HG02852 (cell line): Measurements from ENCODE around the gene ABCA7.

Source experiments
- ATAC-seq: cut with Tn5 transposase; IDR thresholded peaks from one replicate; pipeline ENCODE4 v1.9.1; 2021; ENCODE audit warnings: mild to moderate bottlenecking, moderate library complexity; ENCODE audit not compliant: unreplicated experiment

The ABCA7 gene

DNA sequence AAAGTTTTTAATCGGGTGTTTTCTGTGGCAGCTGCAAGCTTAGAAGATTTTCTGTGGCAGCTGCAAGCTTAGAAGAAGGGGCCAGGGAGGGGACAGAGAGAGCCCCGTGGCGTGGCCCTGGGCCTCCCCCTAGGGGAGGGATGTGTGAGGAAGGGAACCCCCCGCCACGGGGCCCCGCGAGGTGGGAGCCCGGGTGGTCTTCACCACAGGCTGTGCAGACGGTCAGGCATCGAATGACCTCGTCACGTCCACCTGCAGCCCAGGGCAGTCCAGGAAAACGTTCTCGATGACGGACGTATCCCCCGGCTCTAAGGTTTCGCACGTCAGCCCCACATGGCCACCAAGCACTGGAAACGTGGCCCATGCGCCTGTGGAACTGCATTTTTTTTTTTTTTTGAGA lies 46.7 kb downstream of the ABCA7 start:
- no peak for ATAC-seq

- ATAC-seq, result no peak
These were observed 48.0 kb downstream of the ABCA7 start for GRCh38 chr19:1087813-1088415.

- ATAC-seq, result no peak
These were observed 48.6 kb downstream of the ABCA7 start for GRCh38 chr19:1088416-1089010.

DNA sequence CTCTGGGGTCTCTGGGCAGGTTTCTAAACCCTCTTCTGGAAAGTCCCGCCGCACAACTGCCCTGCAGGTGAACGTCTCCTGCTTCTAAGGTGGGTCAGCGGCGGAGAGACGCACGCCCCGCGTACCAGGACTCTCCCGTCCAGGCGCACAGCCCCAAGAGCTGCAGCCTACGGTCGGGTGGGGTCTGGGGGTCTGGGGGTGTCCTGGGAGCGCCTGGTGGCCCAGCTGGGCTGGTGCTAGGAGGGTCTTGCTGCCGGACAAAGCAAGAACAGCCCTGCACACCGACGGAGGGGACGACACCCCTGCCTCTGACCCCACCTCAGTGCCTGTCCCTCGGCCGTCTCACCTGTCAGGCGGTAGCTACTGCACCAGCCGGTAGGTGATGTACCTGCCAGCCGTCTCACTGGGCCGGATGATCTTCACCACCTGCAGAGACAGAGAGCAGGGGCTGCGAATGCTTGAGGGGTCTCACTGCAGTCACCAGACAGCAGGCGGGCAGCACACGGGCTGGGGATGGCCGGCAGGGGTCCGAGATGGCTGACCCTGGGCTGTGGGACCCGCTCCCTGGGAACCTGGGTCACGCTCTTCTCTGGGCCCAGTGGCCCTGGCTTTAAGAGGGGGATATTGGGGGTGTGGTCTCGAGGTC lies 49.3 kb downstream of the ABCA7 start:
- no peak for ATAC-seq

GRCh38 chr19:1089891-1090290 lies 50.0 kb downstream of the ABCA7 start:
- no peak for ATAC-seq

DNA sequence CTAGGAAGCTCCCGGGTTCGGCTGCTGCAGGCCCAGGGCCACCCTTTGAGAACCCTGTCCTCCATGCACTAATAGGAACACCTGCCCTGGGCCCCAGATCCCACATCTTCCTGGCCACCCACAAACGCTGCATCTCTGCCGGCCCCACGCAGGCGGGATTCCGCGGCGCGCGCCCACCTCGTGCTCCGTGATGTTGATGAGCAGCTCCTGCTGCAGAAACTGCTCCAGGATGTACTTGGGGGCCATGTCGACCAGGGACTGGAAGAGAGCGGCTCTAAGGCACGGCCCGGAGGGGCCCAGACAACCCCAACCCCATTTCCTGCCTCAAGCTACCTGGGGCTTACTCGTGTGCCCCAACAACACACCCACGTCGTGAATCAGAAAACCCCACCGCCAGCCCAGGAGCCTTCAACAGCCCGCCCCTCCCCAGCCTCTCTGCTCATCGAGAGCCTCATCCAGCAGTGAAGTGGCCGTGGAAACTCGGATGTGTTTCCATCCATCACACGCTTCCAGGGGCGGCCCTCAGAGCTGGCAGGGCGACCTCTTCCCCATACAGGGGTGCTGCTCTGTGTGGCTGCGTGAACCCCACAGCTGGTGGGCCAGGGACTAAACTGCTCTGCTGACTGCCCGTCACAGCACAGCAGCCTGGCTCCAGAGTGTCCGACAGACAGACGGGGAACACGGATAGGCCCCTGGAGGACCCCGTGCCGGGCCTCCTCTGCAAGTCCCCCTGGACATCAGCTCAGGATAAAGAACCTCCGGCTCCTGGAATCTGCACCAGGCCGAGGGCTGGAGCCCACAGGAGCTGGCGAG lies 51.0 kb downstream of the ABCA7 start:
- no peak for ATAC-seq

- no peak for ATAC-seq
These were observed 51.8 kb downstream of the ABCA7 start for GRCh38 chr19:1091544-1092175.

DNA sequence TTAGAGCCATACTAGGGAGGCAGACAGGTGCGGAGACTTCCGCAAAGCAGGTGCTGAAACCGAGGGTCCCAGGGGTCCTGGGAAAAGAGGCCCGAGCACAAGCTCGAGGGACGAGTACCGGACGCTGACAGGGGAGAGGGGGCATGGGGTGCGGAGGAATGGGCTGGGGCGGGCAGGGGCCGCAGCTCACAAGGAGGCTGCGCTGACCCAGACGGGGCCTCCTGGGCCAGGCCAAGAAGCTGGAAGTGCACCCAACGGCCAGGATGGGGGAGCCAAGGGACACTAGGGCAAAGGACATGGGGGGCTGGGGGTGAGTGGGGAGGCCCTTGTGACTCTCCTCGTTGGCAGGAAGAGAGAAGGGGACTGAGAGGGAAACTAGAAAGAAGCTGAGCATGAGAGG lies 53.4 kb downstream of the ABCA7 start:
- ATAC-seq, result no peak

DNA sequence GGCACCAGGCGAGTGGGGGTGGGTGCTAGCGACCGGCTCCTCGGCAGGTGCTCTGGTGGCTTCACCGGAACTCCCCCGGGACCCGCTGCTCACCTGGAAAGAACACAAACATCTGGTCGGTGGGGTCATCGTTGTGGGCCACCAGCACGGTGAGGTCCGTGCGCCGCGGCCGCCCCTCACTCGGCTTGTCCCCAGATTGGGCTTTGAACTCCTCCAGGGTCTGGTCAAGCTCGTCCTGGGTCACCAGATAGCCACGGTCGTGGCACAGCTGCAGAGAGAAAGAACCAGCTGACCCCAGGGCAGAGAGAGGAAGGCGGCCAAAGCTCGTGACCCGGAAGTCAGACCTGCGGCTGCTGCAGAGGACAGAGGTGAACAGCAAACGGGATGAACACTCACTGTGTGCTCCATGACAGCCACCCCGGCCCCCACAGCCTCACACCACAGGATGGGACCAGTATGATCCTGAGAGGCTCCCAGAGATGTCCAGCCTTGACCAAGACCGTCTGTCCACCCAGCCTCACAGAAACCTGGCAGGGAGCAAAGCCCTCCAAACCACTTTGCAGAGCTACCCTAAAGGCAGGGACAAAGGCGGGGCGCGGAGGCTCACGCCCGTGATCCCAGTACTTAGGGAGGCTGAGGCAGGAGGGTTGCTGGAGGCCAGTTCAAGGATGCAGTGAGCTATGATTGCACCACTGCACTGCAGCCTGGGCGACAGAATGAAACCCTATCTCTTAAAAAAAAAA lies 54.1 kb downstream of the ABCA7 start:
- no peak for ATAC-seq

- no peak for ATAC-seq
These were observed 54.7 kb downstream of the ABCA7 start for GRCh38 chr19:1094655-1094977.

DNA sequence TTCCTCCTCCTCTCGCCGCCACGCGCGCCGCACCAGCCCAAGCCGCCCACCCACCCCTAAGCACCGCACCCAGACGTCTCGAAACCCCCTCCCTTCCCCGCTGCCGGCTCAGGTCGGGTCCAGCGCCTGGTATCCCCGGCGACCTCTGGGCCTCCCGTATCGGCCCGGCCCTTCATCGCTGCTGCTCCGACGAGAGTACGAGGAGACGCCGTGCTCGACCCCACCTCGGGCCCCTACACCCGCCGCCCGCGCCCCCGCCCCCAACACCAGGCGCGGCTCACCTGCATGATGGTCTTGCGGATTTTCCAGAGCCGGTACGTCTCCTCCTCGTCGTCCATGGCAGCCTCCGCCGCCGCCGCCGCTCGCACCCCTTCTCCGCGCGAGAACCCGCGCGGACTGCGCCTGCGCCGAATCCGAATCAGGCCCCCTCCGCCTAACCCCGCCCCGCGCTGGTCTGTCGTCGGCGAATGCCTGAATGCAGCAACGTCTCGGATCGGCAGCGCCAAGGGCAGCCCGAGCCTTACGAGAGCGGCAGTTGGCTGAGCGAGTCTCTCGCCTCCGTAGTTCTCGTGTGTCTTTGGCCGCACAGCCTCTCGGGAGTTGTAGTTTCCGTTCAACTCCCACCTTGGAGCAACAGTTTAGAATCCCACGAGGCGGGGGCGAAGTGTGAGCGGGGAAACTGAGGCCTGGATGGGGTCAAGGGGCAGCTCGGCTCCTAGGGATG lies 55.2 kb downstream of the ABCA7 start, which contains the start of gene POLR2E:
TSS of gene POLR2E (minus strand) at position 398 of the 724 bp plus-strand sequence. CDS start at position 338, 60 bp downstream.
- peak; percentile 66 for ATAC-seq

DNA sequence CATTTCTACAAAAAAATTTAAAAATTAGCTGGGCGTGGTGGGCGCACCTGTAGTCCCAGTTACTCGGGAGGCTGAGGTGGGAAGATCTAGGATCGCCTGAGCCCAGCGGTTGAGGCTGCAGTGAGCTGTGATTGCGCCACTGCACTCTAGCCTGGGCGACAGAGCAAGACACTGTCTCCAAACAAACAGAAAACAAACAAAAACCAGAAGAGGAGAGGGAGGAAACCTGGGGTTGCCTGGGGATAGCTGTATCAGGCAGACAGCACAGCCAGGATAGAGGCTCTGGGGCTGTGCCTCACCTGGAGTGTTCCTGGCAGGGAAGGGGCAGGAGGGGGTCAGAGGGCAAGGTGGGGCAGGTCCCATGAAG lies 57.9 kb downstream of the ABCA7 start:
- ATAC-seq, result no peak

DNA sequence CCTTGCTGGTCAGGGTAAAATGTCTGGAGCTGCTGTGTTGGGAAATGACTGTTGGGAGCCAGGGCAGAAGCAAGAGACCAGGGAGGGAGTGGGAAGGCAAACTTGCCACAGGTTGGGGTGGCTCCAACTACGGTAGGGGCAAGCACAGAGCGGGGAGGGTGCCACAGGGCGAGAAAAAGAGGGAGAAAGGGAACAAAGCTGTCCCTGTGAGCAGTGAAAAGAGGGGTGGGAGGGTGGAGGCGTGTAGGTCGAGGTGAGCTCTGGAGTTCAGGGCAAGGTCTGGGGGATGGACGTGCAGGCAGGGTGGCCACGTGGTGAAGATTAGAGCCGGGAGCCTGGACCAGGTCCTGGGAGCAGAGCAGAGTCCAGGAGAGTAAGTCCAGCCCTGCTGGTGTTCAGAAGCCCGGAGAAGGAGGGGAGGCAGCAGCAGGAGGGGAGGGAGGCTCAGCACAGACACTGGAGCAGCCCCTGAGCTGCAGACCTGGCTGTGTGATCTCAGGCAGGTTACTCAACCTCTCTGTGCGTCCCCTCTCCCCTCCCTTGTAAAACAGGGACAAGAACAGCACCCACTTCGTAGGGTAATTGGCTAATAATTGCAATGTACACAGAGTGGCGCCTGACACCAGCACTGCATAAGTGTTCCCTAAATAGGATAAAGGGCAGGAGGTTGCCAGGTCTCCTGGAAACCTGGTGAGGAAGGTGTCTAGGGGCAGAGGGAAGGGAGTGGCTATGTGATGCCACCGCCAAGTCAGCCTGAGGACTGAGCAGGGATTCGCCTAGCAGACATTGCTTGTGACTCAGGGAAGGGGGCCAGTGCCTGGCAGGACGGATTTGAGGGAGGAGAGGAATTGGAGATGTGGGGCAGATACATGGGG lies 58.5 kb downstream of the ABCA7 start:
- ATAC-seq, result no peak

- no peak for ATAC-seq
These were observed 61.4 kb downstream of the ABCA7 start for GRCh38 chr19:1101337-1101698.

DNA sequence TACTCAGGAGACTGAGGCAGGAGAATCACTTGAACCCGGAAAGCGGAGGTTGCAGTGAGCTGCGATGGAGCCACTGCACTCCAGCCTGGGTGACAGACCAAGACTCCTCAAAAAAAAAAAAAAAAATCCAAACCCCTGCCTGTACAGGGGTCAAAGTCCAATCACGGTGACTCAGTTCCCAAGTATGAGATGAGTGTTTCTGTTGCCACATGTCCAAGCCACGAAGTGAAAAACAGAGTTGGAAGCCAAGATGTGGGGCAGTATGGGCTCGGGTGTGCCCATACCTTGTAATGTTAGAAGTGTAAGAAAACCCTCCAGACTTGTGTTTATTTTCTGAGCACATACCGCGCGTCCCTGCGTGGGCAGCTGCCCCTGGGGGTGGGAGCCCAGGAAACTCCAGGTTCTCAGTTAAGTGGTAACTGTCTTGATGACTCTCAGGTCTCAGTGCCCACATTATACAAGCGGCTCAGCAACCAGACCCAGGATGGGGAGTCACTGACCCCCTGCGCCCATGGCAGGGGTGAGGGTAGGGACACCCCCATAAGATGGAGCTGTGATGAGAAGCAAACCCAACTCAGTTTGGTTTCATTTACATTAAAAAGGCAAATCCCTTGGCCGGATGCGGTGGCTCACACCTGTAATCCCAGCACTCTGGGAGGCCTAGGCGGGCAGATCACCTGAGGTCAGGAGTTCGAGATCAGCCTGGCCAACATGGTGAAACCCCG lies 62.7 kb downstream of the ABCA7 start:
- ATAC-seq, result no peak

- no peak for ATAC-seq
These were observed 63.3 kb downstream of the ABCA7 start for GRCh38 chr19:1103132-1103707.

GRCh38 chr19:1103708-1104310 lies 63.9 kb downstream of the ABCA7 start, which contains the start of gene GPX4:
GPX4 (plus strand) TSS chr19:1103994; CDS start chr19:1104044, 50 bp downstream.
- ATAC-seq, result peak; percentile 66
